IMR-90 (cell line): ENCODE results near the gene AGTPBP1. TPM values are rescaled to one million over a fixed set of nuclear protein-coding genes. Genes with fewer than 3 reads are reported as not detected.

Source experiments
- ATAC-seq: fragments of 200-7000 bp; cut with Tn5 transposase; 2 replicates; pipeline ENCODE4 v1.9.1; 2020; ENCODE audit warnings: low read depth, mild to moderate bottlenecking, moderate library complexity
- BruUV-seq: library from RNA; stranded (reverse); fragments of 400-500 nt; replicated peaks from 2 replicates; lab custom pipeline; 2021; lab: Mats Ljungman, UMichigan
- CTCF ChIA-PET: fragments of 300-600 bp; formaldehyde crosslinking; extraction: SDS; loops from one replicate; lab custom pipeline; 2021; ENCODE audit warnings: antibody characterized with exemption; lab: Yijun Ruan, JAX
- POLR2A ChIA-PET: fragments of 300-600 bp; sonication (Branson Sonifier 250); formaldehyde crosslinking; loops from one replicate; lab custom pipeline; 2022; ENCODE audit warnings: antibody characterized with exemption; ENCODE audit not compliant: unreplicated experiment; lab: Charles Lee
- DNase-seq: peaks from one replicate; pipeline ENCODE4 v3.0.0; 2013
- H2AFZ ChIP-seq: replicated peaks from 2 replicates; pipeline ENCODE3; 2013; ENCODE audit warnings: low read length, mild to moderate bottlenecking; ENCODE audit not compliant: poor library complexity
- H2AK5ac ChIP-seq: 2 replicates; pipeline ENCODE4 v1.6.1; 2013; ENCODE audit warnings: low read depth, low read length, inconsistent platforms
- H2AK9ac ChIP-seq: replicated peaks from 2 replicates; pipeline ENCODE3; 2013; ENCODE audit warnings: mild to moderate bottlenecking, low read depth, low read length, moderate library complexity; ENCODE audit not compliant: poor library complexity
- H2BK120ac ChIP-seq: 2 replicates; pipeline ENCODE4 v1.6.1; 2013; ENCODE audit warnings: low read depth, low read length, inconsistent platforms
- H2BK15ac ChIP-seq: 3 replicates; pipeline ENCODE4 v1.6.1; 2013; ENCODE audit warnings: low read depth, low read length, inconsistent platforms
- H2BK20ac ChIP-seq: 2 replicates; pipeline ENCODE4 v1.6.1; 2013; ENCODE audit warnings: low read depth, mild to moderate bottlenecking, inconsistent platforms, low read length, moderate library complexity
- H2BK5ac ChIP-seq: 2 replicates; pipeline ENCODE4 v1.6.1; 2013; ENCODE audit warnings: mild to moderate bottlenecking, low read depth, low read length, inconsistent platforms; ENCODE audit not compliant: poor library complexity, severe bottlenecking
- H3K14ac ChIP-seq: replicated peaks from 2 replicates; pipeline ENCODE4 v1.6.1; 2013; ENCODE audit warnings: low read depth, low read length, inconsistent platforms
- H3K18ac ChIP-seq: 2 replicates; pipeline ENCODE4 v1.6.1; 2013; ENCODE audit warnings: low read depth, low read length, control low read depth
- H3K23ac ChIP-seq: 2 replicates; pipeline ENCODE4 v1.6.1; 2013; ENCODE audit warnings: low read depth, low read length, inconsistent platforms
- H3K27ac ChIP-seq: 2 replicates; pipeline ENCODE4 v1.5.1; 2013; ENCODE audit warnings: mild to moderate bottlenecking, control low read depth, low read length; ENCODE audit not compliant: insufficient read depth
- H3K27me3 ChIP-seq: 2 replicates; pipeline ENCODE4 v1.6.1; 2013; ENCODE audit warnings: low read length; ENCODE audit not compliant: control insufficient read depth, insufficient read depth
- H3K36me3 ChIP-seq: 2 replicates; pipeline ENCODE4 v1.6.1; 2013; ENCODE audit warnings: low read length, mixed read lengths; ENCODE audit not compliant: control insufficient read depth, insufficient read depth
- H3K4ac ChIP-seq: 2 replicates; pipeline ENCODE4 v1.6.1; 2013; ENCODE audit warnings: low read depth, low read length, inconsistent platforms
- H3K4me1 ChIP-seq: 2 replicates; pipeline ENCODE4 v1.6.1; 2013; ENCODE audit warnings: low read length, mixed read lengths; ENCODE audit not compliant: control insufficient read depth, insufficient read depth
- H3K4me2 ChIP-seq: 2 replicates; pipeline ENCODE4 v1.6.1; 2013; ENCODE audit warnings: low read depth, mild to moderate bottlenecking, control low read depth, low read length, moderate library complexity
- H3K4me3 ChIP-seq: 2 replicates; pipeline ENCODE4 v1.5.1; 2013; ENCODE audit warnings: low read depth, mild to moderate bottlenecking, control low read depth, low read length, moderate library complexity; ENCODE audit not compliant: insufficient read depth
- H3K56ac ChIP-seq: 2 replicates; pipeline ENCODE4 v1.6.1; 2013; ENCODE audit warnings: low read length, inconsistent platforms; ENCODE audit not compliant: insufficient read depth; ENCODE audit errors: extremely low read depth
- H3K79me1 ChIP-seq, 2 experiments: 2 replicates each; pipeline ENCODE4 v1.6.1; 2013; ENCODE audit warnings: low read length in 2 of 2, inconsistent platforms in 1 of 2, low read depth in 1 of 2
- H3K9ac ChIP-seq: 2 replicates; pipeline ENCODE4 v1.6.1; 2013; ENCODE audit warnings: low read depth, low read length, control low read depth
- H3K9me1 ChIP-seq: 2 replicates; pipeline ENCODE4 v1.6.1; 2013; ENCODE audit warnings: low read length, inconsistent platforms; ENCODE audit not compliant: insufficient read depth
- H3K9me3 ChIP-seq: 2 replicates; pipeline ENCODE4 v1.6.1; 2013; ENCODE audit warnings: low read length; ENCODE audit not compliant: control insufficient read depth, insufficient read depth
- H4K20me1 ChIP-seq: 2 replicates; pipeline ENCODE4 v1.6.1; 2013; ENCODE audit warnings: low read length, inconsistent platforms; ENCODE audit not compliant: insufficient read depth
- H4K5ac ChIP-seq: 2 replicates; pipeline ENCODE4 v1.6.1; 2013; ENCODE audit warnings: mild to moderate bottlenecking, low read depth, low read length, control low read depth
- H4K8ac ChIP-seq, 2 experiments: 2 replicates each; pipeline ENCODE4 v1.6.1; 2013; ENCODE audit warnings: low read depth in 2 of 2, low read length in 2 of 2, control low read depth in 1 of 2, inconsistent platforms in 1 of 2
- H4K91ac ChIP-seq: 2 replicates; pipeline ENCODE4 v1.6.1; 2013; ENCODE audit warnings: low read depth, low read length, inconsistent platforms; ENCODE audit not compliant: insufficient read depth
- BHLHE40 ChIP-seq: fragments of 150-350 bp; IDR thresholded peaks from 2 replicates; pipeline ENCODE4 v1.6.1; 2016; ENCODE audit warnings: mild to moderate bottlenecking, low read depth, low read length
- CEBPB ChIP-seq: IDR thresholded peaks from 2 replicates; pipeline ENCODE4 v1.6.1; 2012; ENCODE audit warnings: low read depth, low read length, improper control_type of control experiment
- CHD1 ChIP-seq: IDR thresholded peaks from 2 replicates; pipeline ENCODE4 v1.6.1; 2012; ENCODE audit warnings: low read depth, low read length, improper control_type of control experiment
- FOS ChIP-seq: fragments of 150-350 bp; IDR thresholded peaks from 2 replicates; pipeline ENCODE4 v1.6.1; 2016; ENCODE audit warnings: low read depth, low read length
- MAFK ChIP-seq: IDR thresholded peaks from 2 replicates; pipeline ENCODE4 v1.6.1; 2012; ENCODE audit warnings: low read depth, low read length, improper control_type of control experiment
- MAZ ChIP-seq: IDR thresholded peaks from 2 replicates; pipeline ENCODE4 v1.6.1; 2012; ENCODE audit warnings: low read depth, mild to moderate bottlenecking, low read length, improper control_type of control experiment, moderate library complexity, borderline replicate concordance
- MXI1 ChIP-seq: IDR thresholded peaks from 2 replicates; pipeline ENCODE4 v1.6.1; 2012; ENCODE audit warnings: low read depth, mild to moderate bottlenecking, low read length, moderate library complexity, borderline replicate concordance
- NFE2L2 ChIP-seq: fragments of 150-350 bp; IDR thresholded peaks from 2 replicates; pipeline ENCODE4 v1.6.1; 2016; ENCODE audit warnings: low read depth, mild to moderate bottlenecking, low read length
- POLR2A ChIP-seq: IDR thresholded peaks from 2 replicates; pipeline ENCODE4 v1.6.1; 2012; ENCODE audit warnings: mild to moderate bottlenecking, low read depth, low read length
- RAD21 ChIP-seq: IDR thresholded peaks from 2 replicates; pipeline ENCODE4 v1.6.1; 2012; ENCODE audit warnings: low read length, improper control_type of control experiment
- RCOR1 ChIP-seq: IDR thresholded peaks from 2 replicates; pipeline ENCODE4 v1.6.1; 2012; ENCODE audit warnings: mild to moderate bottlenecking, low read length, improper control_type of control experiment; ENCODE audit not compliant: insufficient replicate concordance
- RFX5 ChIP-seq: IDR thresholded peaks from 2 replicates; pipeline ENCODE4 v1.8.0; 2012; ENCODE audit warnings: low read depth, mild to moderate bottlenecking, low read length, moderate library complexity
- SMC3 ChIP-seq: fragments of 150-350 bp; IDR thresholded peaks from 2 replicates; pipeline ENCODE4 v1.6.1; 2016; ENCODE audit warnings: low read depth, mild to moderate bottlenecking, antibody characterized with exemption, low read length, moderate library complexity
- dilution Hi-C: fragments of 300-500 bp; cut with HindIII; formaldehyde crosslinking; loops from one replicate; pipeline ENCODE4 v1.14.3; 2018; ENCODE audit warnings: low sequenced_read_pairs; ENCODE audit not compliant: unreplicated experiment
- in situ Hi-C: fragments of 300-500 bp; cut with MboI; formaldehyde crosslinking; loops from 3 replicates; pipeline ENCODE4 v1.14.3; 2019; ENCODE audit warnings: low sequenced_read_pairs, inconsistent platforms, mixed read lengths
- intact Hi-C: fragments of 100-400 bp; cut with micrococcal nuclease; formaldehyde crosslinking; loops from 2 replicates; pipeline ENCODE4 v1.10.0; 2022
- polyA plus RNA-seq, 3 experiments: library from polyadenylated mRNA; depleted of rRNA; stranded (reverse); fragments of >200 nt; gene quantifications; 2 replicates each; pipeline ENCODE4 v1.2.3, GENCODE V29; 2012; ENCODE audit warnings: low replicate concordance in 1 of 3
- total RNA-seq: library from RNA; depleted of rRNA; stranded (reverse); fragments of >200 nt; gene quantifications from 2 replicates; pipeline ENCODE4 v1.2.3, GENCODE V29; 2012
- TF ChIP-seq, protein P1 (sequence below): conservative IDR thresholded peaks from 2 replicates; pipeline ENCODE4 v1.5.1; 2012; ENCODE audit warnings: mild to moderate bottlenecking, low read depth, low read length, improper control_type of control experiment
- TF ChIP-seq, protein P2 (sequence below): fragments of 150-350 bp; IDR thresholded peaks from 2 replicates; pipeline ENCODE4 v1.6.1; 2016; ENCODE audit warnings: low read depth, mild to moderate bottlenecking, low read length, moderate library complexity, borderline replicate concordance
- TF ChIP-seq, protein P3 (sequence below): fragments of 150-350 bp; IDR thresholded peaks from 2 replicates; pipeline ENCODE4 v1.6.1; 2017; ENCODE audit warnings: mild to moderate bottlenecking, antibody characterized with exemption, low read length, low read depth

AGTPBP1 gene
- total and polyA plus RNA-seq, 2 of the 4 experiments (the other 2 are of a cell fraction): 3.3 to 9.0 TPM

DNA sequence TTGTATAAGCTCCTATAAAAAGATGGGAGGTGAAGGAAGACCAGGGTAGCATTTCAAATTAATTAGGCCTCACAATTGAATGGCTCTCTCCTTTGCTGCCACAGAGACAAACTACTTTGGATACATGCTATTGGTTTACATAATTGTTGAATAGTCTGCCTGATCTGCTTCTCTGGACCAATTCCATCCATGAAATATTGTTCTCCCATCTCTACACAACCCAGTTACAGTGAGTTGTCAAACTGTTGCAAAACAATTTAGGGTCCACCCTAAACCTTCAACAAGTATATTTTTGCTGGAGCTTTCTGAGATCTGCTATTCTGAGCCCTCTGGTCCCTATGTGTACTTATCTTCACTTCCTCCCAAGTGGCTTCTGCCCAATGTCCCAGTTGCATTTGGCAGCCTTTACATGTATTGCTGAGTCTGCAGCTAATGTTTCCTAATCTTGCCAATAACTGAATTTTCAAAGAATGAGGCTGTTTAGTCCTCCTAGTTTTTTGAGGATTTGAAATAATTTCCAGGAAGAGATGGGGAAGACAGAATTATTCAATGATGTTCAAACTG lies 38.9 kb downstream of the AGTPBP1 start:
- DNase-seq: no peak

More for the DNA sequence above, 38.9 kb downstream of the AGTPBP1 start:
- Histone ChIP-seq H4K91ac (no peak overlapping the region), H3K14ac (no peak overlapping the region), H4K5ac (no peak overlapping the region), H3K27ac (no peak overlapping the region), H3K4me2 (no peak overlapping the region), H3K27me3 (no peaks in the 10 kb centered on the region), H4K20me1 (no peaks in the 10 kb centered on the region), H3K9me1 (no peaks in the 10 kb centered on the region), H2BK120ac (no peak overlapping the region), H3K18ac (no peak overlapping the region), H3K56ac (no peak overlapping the region), H2BK20ac (no peak overlapping the region), H3K23ac (no peak overlapping the region), H4K8ac (no peak overlapping the region), H3K79me1 (no peaks in the 10 kb centered on the region), H2BK5ac (no peak overlapping the region), H2AFZ (no peak overlapping the region), H3K36me3 (no peaks in the 10 kb centered on the region), H3K9me3 (no peaks in the 10 kb centered on the region), H3K9ac (no peak overlapping the region), H3K4me3 (no peak overlapping the region), H2AK5ac (no peak overlapping the region), H2AK9ac (no peak overlapping the region), H3K4me1 (no peaks in the 10 kb centered on the region), H2BK15ac (no peak overlapping the region), H3K4ac (no peak overlapping the region)
- BruUV-seq: no TSS peak
- no peak for TF ChIP-seq FOS
- TF ChIP-seq MXI1: no peak
- no peak for TF ChIP-seq BHLHE40
- no peak for TF ChIP-seq SMC3
- TF ChIP-seq, protein P1, sequence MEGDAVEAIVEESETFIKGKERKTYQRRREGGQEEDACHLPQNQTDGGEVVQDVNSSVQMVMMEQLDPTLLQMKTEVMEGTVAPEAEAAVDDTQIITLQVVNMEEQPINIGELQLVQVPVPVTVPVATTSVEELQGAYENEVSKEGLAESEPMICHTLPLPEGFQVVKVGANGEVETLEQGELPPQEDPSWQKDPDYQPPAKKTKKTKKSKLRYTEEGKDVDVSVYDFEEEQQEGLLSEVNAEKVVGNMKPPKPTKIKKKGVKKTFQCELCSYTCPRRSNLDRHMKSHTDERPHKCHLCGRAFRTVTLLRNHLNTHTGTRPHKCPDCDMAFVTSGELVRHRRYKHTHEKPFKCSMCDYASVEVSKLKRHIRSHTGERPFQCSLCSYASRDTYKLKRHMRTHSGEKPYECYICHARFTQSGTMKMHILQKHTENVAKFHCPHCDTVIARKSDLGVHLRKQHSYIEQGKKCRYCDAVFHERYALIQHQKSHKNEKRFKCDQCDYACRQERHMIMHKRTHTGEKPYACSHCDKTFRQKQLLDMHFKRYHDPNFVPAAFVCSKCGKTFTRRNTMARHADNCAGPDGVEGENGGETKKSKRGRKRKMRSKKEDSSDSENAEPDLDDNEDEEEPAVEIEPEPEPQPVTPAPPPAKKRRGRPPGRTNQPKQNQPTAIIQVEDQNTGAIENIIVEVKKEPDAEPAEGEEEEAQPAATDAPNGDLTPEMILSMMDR: no peak
- TF ChIP-seq CHD1: no peak
- no peak for TF ChIP-seq NFE2L2
- TF ChIP-seq, protein P2, sequence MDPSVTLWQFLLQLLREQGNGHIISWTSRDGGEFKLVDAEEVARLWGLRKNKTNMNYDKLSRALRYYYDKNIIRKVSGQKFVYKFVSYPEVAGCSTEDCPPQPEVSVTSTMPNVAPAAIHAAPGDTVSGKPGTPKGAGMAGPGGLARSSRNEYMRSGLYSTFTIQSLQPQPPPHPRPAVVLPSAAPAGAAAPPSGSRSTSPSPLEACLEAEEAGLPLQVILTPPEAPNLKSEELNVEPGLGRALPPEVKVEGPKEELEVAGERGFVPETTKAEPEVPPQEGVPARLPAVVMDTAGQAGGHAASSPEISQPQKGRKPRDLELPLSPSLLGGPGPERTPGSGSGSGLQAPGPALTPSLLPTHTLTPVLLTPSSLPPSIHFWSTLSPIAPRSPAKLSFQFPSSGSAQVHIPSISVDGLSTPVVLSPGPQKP: no peak
- no peak for TF ChIP-seq CEBPB
- no peak for TF ChIP-seq RFX5
- no peak for TF ChIP-seq POLR2A
- TF ChIP-seq RAD21: no peak
- no peak for TF ChIP-seq MAFK
- no peak for TF ChIP-seq MAZ
- TF ChIP-seq, protein P3, sequence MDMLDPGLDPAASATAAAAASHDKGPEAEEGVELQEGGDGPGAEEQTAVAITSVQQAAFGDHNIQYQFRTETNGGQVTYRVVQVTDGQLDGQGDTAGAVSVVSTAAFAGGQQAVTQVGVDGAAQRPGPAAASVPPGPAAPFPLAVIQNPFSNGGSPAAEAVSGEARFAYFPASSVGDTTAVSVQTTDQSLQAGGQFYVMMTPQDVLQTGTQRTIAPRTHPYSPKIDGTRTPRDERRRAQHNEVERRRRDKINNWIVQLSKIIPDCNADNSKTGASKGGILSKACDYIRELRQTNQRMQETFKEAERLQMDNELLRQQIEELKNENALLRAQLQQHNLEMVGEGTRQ: no peak
- no peak for TF ChIP-seq RCOR1
- in situ Hi-C loops: no loop called here
- dilution Hi-C loops: no loop called here
- ChIA-PET POLR2A (no interaction called here), CTCF (no interaction called here)
- no peak for ATAC-seq
- intact Hi-C loops: no loop called here
